Small intestine (tissue), 16 donors: Measurements from ENCODE around the gene POLK. TPM values are rescaled to one million over a fixed set of nuclear protein-coding genes. Genes with fewer than 3 reads are reported as not detected.
A peak's percentile ranks its signal among the peaks of the same experiment; 100 is the strongest.

Experiments used
- DNase-seq, 2 donors: peaks; one replicate each; pipeline versions ENCODE4 v3.0.0 to v3.0.0-alpha.2; 2013
- FAIRE-seq: peaks from 2 replicates; lab custom pipeline; 2012; peaks lifted over from hg19 to GRCh38; lab: Jason Lieb, UNC
- H3K27ac ChIP-seq, 3 donors: one replicate each; pipeline ENCODE4 v1.5.1; 2013; ENCODE audit warnings: low read length in 2 of 3, mild to moderate bottlenecking in 2 of 3, control low read depth in 1 of 3, inconsistent platforms in 1 of 3, low read depth in 1 of 3, moderate library complexity in 1 of 3
- H3K27me3 ChIP-seq, 3 donors: one replicate each; pipeline ENCODE4 v1.6.1; 2013; ENCODE audit warnings: low read length in 3 of 3, inconsistent platforms in 1 of 3; ENCODE audit not compliant: control insufficient read depth in 3 of 3, insufficient read depth in 3 of 3
- H3K36me3 ChIP-seq, 3 donors: one replicate each; pipeline ENCODE4 v1.6.1; 2013; ENCODE audit warnings: low read length in 3 of 3, inconsistent platforms in 1 of 3, low read depth in 1 of 3, mild to moderate bottlenecking in 1 of 3, moderate library complexity in 1 of 3; ENCODE audit not compliant: control insufficient read depth in 3 of 3, insufficient read depth in 2 of 3
- H3K4me1 ChIP-seq, 3 donors: one replicate each; pipeline ENCODE4 v1.6.1; 2013; ENCODE audit warnings: low read length in 2 of 3, inconsistent platforms in 1 of 3, low read depth in 1 of 3, mild to moderate bottlenecking in 1 of 3, moderate library complexity in 1 of 3; ENCODE audit not compliant: control insufficient read depth in 3 of 3, insufficient read depth in 2 of 3
- H3K4me3 ChIP-seq, 3 donors: one replicate each; pipeline ENCODE4 v1.5.1; 2013; ENCODE audit warnings: low read length in 3 of 3, control low read depth in 1 of 3, inconsistent platforms in 1 of 3, low read depth in 1 of 3, mild to moderate bottlenecking in 1 of 3, moderate library complexity in 1 of 3
- H3K9me3 ChIP-seq, 2 donors: one replicate each; pipeline ENCODE4 v1.6.1; 2013; ENCODE audit warnings: low read depth in 1 of 2, low read length in 1 of 2; ENCODE audit not compliant: control insufficient read depth in 2 of 2, insufficient read depth in 1 of 2
- WGBS, 3 donors: extraction: QIAGEN DNeasy Blood & Tissue Kit; methylation state at CpG; one replicate each; pipeline ENCODE4 v1.1.7; 2013; 5-methylcytosine and 5-hydroxymethylcytosine counted together
- long read RNA-seq, 10 donors: transcript quantifications; one replicate each; lab custom pipeline, GENCODE V29; 2026
- polyA plus RNA-seq, 4 donors: library from polyadenylated mRNA; stranded (reverse) in 3 of 4; unstranded in 1 of 4; fragments of 200-250 nt in 3 of 4; fragments of 120-200 nt in 1 of 4; gene quantifications; one replicate each; pipeline versions ENCODE4 v1.2.1 to v1.2.3, GENCODE V29; 2013
- donor health status: healthy with polysubstance abuse.
- donor health status: control.
- donor health status: control.
- donor health status: Bipolar disorder and iron deficiency.
- donor health status: healthy.

The POLK gene
- polyA plus RNA-seq = 10 to 100 TPM in 1 of 4 donors, 1 to 10 TPM in 3; 3.2 to 14.4 (median 4.6) TPM
- long read RNA-seq, donor 1, full-length matches to known transcripts = 2 of 2 reads
- long read RNA-seq, donor 1, partial matches to known transcripts = 0 of 2 reads
- long read RNA-seq, donor 1, other reads (novel, unspliced or antisense) = 0 of 2 reads
- long read RNA-seq, donor 2, full-length matches to known transcripts = 1 of 1 reads
- long read RNA-seq, donor 2, partial matches to known transcripts = 0 of 1 reads
- long read RNA-seq, donor 2, other reads (novel, unspliced or antisense) = 0 of 1 reads
- long read RNA-seq, donor 3, partial matches to known transcripts = 0 of 1 reads
- long read RNA-seq, donor 3, other reads (novel, unspliced or antisense) = 0 of 1 reads
- long read RNA-seq, donor 4 = 0 reads
- long read RNA-seq, donor 5 = 0 reads
- long read RNA-seq, donor 6 = 0 reads
- long read RNA-seq, donor 7 = 0 reads
- long read RNA-seq, donor 8 = 0 reads
- long read RNA-seq, donor 9 = 0 reads
- long read RNA-seq, donor 10, full-length matches to known transcripts = 3 of 3 reads
- long read RNA-seq, donor 10, partial matches to known transcripts = 0 of 3 reads
- long read RNA-seq, donor 10, other reads (novel, unspliced or antisense) = 0 of 3 reads

DNA sequence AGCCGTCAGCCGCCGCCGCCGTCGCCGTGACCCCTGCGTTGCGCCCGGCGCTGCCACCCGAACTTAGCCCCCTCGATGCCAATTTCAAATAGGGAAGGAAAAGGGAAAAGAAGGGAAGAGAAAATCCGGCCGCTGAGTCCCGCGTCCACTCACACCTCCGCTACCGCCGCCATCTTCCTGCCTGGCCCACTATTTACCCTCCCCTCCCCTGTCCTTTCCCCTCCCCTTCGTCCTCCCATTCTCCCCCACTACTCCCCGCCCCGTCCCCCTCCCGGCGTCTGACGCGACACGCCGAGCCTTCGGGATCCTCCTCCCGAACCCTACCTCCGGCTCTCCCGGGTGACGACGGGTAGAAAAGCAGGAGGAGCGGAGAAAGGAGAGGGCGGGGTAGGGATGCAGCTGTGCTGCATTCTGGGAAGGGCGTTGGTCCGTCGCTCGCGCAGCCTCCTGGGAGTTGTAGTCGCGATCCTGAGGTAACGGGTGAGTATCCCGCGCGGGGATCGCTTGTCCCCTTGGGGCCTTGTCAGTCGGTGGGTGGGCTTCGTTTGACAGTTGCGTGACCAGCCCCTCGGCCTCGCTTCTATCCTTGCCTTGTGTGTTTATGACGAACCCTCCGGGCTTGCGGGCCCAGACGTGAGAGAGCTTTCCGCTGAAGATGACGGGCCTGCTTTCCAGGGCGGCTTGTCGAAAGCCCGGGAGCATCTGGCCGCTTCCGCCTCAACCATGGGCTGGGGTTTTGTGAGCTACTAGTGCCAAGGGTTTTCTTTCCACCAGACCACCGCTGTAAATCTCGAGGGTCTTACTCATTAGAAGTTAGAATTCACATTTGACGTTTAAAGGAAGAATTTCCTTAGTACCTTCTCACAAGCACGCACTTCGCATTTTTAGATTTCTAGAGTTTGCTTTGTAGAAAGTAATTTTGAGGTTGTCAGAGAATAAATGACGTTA lies at the start of gene POLK, which contains the start of gene CERT1:
POLK (plus strand) TSS at position 457 of the 948 bp plus-strand sequence.
CERT1 (minus strand) TSS at position 195 of the 948 bp plus-strand sequence. CDS start 422 bp downstream, outside the sequence.
- H3K27me3 ChIP-seq = no peaks in the 10 kb centered on the region
- peak within 1 kb of the TSS; percentile 94 to 97 (median 94) for H3K27ac ChIP-seq
- peaks cover 0 to 4% (median 0%) of the 10 kb centered on the region in 3 donors for H3K36me3 ChIP-seq
- peaks cover 0 to 4% of the 10 kb centered on the region in 2 donors for H3K9me3 ChIP-seq
- FAIRE-seq (no peak), DNase-seq (peak; percentile 99)
- peaks cover 0 to 10% (median 0%) of the 10 kb centered on the region in 3 donors for H3K4me1 ChIP-seq
- WGBS, 3 donors = 0 to 1% (median 1%) methylated on average over 60 to 71 of the region's 71 CpGs
- peak within 1 kb of the TSS; percentile 96 to 100 (median 97) for H3K4me3 ChIP-seq

- H3K27ac ChIP-seq = no peak overlapping the region
- H3K27me3 ChIP-seq = no peaks in the 10 kb centered on the region
- H3K4me1 ChIP-seq = no peaks in the 10 kb centered on the region
- H3K4me3 ChIP-seq = no peak overlapping the region
- peaks cover 0 to 10% (median 0%) of the 10 kb centered on the region in 3 donors for H3K36me3 ChIP-seq
- no peak for FAIRE-seq
- no peak for DNase-seq
- 94 to 96% (median 94%) methylated on average over 2 of the region's 2 CpGs for WGBS, 3 donors
- peaks cover 0 to 24% of the 10 kb centered on the region in 2 donors for H3K9me3 ChIP-seq
Observed at GRCh38 chr5:75463726-75464125, 48.0 kb upstream of the POLK start.

GRCh38 chr5:75465480-75465879 lies 46.2 kb upstream of the POLK start:
- DNase-seq (no peak), FAIRE-seq (no peak)
- H3K9me3 ChIP-seq = peaks cover 0 to 24% of the 10 kb centered on the region in 2 donors
- H3K4me1 ChIP-seq = no peaks in the 10 kb centered on the region
- no peak overlapping the region for H3K27ac ChIP-seq
- H3K36me3 ChIP-seq = peaks cover 0 to 10% (median under 1%) of the 10 kb centered on the region in 3 donors
- no peaks in the 10 kb centered on the region for H3K27me3 ChIP-seq
- WGBS, 3 donors = 88 to 100% (median 100%) methylated on average over 1 of the region's 1 CpG
- no peak overlapping the region for H3K4me3 ChIP-seq

DNA sequence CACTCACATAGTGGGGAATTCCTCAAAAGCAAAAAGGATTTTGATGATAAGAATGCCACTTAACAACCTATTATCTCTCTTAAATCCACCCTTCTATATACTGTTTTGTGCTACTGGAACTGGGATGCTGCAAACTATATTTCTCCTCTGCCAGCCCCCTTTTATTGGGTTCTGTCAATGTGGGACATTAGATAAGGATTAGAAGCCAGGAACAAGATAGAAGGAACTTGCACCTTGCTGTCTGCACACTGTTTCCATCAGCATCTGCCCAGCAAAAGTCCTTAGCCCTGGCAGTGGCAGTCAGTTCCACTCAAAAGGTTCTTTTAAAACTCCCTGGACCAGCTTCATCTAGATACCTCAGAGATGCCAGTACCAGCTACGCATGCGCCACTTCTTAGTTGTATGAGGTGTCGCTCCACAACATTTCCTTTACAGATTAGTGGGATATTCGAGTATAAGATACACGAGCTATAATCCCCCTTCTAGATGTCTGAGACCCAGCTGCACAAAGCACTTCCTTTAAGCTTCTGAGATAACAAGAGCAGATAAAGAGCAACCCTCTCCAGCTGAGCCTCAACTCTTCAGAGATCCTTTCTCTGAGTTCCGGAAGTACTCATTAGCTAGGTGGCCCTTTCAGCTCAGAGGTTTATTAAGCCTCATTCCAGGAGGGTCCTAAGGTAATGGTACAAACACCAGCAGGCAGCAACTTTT lies 45.5 kb upstream of the POLK start:
- peaks cover 0 to 10% (median 1%) of the 10 kb centered on the region in 3 donors for H3K36me3 ChIP-seq
- H3K27ac ChIP-seq = no peak overlapping the region
- H3K4me1 ChIP-seq = no peaks in the 10 kb centered on the region
- 81 to 91% (median 90%) methylated on average over 6 of the region's 6 CpGs for WGBS, 3 donors
- FAIRE-seq = no peak
- H3K4me3 ChIP-seq = no peak overlapping the region
- H3K9me3 ChIP-seq = peaks cover 0 to 24% of the 10 kb centered on the region in 2 donors
- DNase-seq = no peak
- H3K27me3 ChIP-seq = no peaks in the 10 kb centered on the region

DNA sequence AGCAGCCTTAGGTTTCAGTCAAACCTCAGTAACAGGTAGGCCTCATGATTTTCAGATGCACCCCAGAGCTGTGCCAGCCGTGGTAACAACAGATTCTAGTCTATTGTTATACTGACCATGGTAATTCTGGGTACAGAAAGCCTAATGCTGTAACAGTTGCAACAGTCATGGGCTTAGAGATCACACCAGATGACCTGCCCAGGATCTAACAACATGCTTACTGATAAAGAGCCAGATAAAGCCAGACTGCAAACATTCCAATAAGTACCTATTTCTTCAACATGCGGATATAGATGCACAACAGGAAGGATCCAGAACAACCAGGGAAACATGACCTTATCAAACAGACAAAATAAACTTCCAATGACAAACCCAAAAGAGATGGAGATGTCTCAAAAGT lies 43.1 kb upstream of the POLK start:
- Histone ChIP-seq H3K4me3 (no peak overlapping the region), H3K9me3 (peaks cover 0 to 31% of the 10 kb centered on the region in 2 donors), H3K27ac (no peak overlapping the region), H3K27me3 (no peaks in the 10 kb centered on the region), H3K4me1 (peaks cover 0 to 5% (median 2%) of the 10 kb centered on the region in 3 donors), H3K36me3 (peaks cover 0 to 4% (median 1%) of the 10 kb centered on the region in 3 donors)
- 94 to 97% (median 96%) methylated on average over 2 of the region's 2 CpGs for WGBS, 3 donors
- DNase-seq (no peak), FAIRE-seq (no peak)

- no peak for FAIRE-seq
- no peak for DNase-seq
- Histone ChIP-seq H3K27ac (no peak overlapping the region), H3K4me3 (no peak overlapping the region), H3K27me3 (no peaks in the 10 kb centered on the region), H3K36me3 (peaks cover 0 to 4% (median 1%) of the 10 kb centered on the region in 3 donors), H3K9me3 (peaks cover 0 to 29% of the 10 kb centered on the region in 2 donors), H3K4me1 (peaks cover 0 to 5% (median 2%) of the 10 kb centered on the region in 3 donors)
- 95 to 98% (median 98%) methylated on average over 1 of the region's 1 CpG for WGBS, 3 donors
Observed at GRCh38 chr5:75469017-75469416, 42.7 kb upstream of the POLK start.

GRCh38 chr5:75471193-75471592 lies 40.5 kb upstream of the POLK start:
- Histone ChIP-seq H3K36me3 (peaks cover 0 to 4% (median 1%) of the 10 kb centered on the region in 3 donors), H3K4me1 (peaks cover 0 to 5% (median 2%) of the 10 kb centered on the region in 3 donors), H3K4me3 (no peak overlapping the region), H3K27me3 (no peaks in the 10 kb centered on the region), H3K27ac (no peak overlapping the region), H3K9me3 (peaks cover 0 to 27% of the 10 kb centered on the region in 2 donors)
- DNase-seq (no peak), FAIRE-seq (no peak)
- WGBS, 3 donors = 96 to 100% (median 97%) methylated on average over 2 of the region's 2 CpGs
